Endothelial cell of umbilical vein (primary cell): ENCODE results near the gene UPF1.

Source experiments
- CTCF ChIP-seq, 2 donors: IDR thresholded peaks; 1 replicate in 1 of 2; 2 replicates in 1 of 2; pipeline ENCODE4 v1.5.1; 2011; ENCODE audit warnings: low read length in 2 of 2, mild to moderate bottlenecking in 2 of 2, moderate library complexity in 2 of 2, control low read depth in 1 of 2, inconsistent platforms in 1 of 2, low read depth in 1 of 2; ENCODE audit not compliant: insufficient read depth in 1 of 2; ENCODE audit errors: extremely low read depth in 1 of 2
- EZH2 ChIP-seq: IDR thresholded peaks from 2 replicates; pipeline ENCODE4 v1.6.1; 2012; ENCODE audit warnings: borderline replicate concordance, low read depth, mild to moderate bottlenecking, moderate library complexity, low read length, inconsistent platforms; ENCODE audit not compliant: severe bottlenecking
- GATA2 ChIP-seq: IDR thresholded peaks from 2 replicates; pipeline ENCODE4 v1.7.0; 2011; ENCODE audit warnings: low read depth, mild to moderate bottlenecking, moderate library complexity, mixed read lengths, low read length; ENCODE audit not compliant: insufficient read length, insufficient read depth
- POLR2A ChIP-seq: IDR thresholded peaks from 2 replicates; pipeline ENCODE4 v1.6.1; 2012; ENCODE audit warnings: low read depth, mild to moderate bottlenecking, control low read depth, low read length

GRCh38 chr19:18793144-18794028, 38.4 kb upstream of the UPF1 start:
- TF ChIP-seq CTCF (IDR thresholded peaks at IDR 0.05; ENCODE audit: extremely low read depth in 1 of 2, insufficient read depth in 1 of 2, low read depth in 1 of 2, low read length in 2 of 2) (no peak), EZH2 (no peak), POLR2A (no peak), GATA2 (no peak)
